Superior temporal gyrus (tissue), 1 donor: ENCODE data around the gene TLX3.
"Not testable (repeated sequence)": the region's sequence is repeated elsewhere in the genome, so short reads cannot be mapped to it uniquely, and the experiment has no call there.

Experiments used
- DNase-seq: peaks from one replicate; pipeline ENCODE4 v3.0.0-alpha.2; 2016; ENCODE audit errors: extremely low spot score

TLX3 gene

DNA sequence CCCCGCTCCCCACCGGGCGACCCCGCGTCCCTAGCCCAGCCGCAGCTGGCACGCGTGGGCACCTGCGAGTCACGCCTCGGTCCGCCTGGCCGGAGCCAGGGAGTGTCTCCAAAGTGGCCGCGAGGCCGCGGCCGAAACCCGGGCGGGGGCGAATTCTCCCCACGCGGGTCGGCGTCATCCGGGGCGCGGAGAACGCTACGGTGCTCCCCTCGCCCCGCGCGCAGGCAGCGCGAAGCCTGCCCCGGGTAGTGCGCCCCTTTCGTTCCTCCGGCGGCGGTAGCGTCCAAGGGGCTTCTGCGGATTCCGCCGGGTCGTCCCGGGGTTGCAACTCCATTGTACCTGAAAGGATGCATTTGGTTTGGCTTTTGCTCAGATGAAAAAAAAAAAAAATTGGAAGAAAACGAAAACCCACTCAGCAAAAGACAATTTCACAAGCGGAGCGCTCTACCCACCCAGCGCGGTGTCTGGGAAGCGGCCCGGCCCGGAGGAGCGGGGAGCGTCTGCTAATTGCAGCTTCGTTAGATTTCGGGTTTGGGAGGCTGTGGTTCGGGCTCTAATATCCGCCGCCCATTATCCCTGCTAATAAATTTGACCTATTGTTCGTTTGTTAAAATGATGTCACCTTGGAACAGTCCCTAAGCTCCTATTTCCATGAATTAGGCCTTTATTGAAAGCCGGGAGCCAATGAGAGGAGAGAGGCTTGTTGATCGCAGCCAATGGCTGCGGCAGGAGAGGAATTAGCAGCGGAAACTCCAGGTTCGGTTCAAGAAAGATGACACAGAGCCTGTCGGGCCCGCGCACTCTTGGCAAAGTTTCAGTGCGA is at the start of gene TLX3:
TLX3 (plus strand) TSS at position 796 of the 823 bp plus-strand sequence. CDS start 118 bp downstream, outside the sequence.
- no peak for DNase-seq

DNA sequence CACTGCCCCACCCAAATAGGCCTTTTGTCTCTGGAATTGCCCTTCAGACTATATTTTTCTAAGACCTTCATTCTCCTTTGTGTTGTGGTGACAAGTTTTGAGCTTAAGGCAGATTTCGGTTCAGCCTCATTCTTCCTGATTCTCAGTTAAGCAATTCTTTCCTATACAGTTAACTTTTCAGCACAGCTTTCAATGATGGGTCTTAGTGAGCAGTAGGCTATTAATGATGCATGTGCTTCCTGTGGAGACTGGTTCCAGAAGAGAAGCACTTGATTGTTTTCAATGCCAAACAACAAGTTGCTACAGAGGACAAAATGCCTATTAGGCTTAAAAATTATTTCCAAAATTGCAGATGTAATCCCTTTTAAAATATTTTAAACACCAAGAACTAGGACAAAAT is 47.7 kb upstream of the TLX3 start:
- DNase-seq = no peak

DNA sequence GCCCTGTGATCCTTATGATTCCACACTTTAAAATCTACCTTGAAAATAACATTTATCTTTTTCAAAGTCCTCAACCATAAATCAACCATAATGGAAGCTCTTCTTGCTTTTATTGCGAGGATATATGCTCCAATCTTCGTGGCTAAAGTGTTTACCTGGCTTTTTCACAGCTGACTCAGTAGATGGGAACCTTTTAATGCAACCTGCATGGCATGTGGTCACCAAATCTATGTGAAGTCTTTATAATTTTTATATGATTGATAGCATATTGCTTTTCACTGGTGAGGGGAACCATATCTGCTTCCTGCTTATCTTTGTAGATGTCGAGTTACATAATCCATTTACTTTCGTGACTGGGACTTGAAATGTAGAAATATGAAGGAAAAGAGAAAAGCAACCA is 47.1 kb upstream of the TLX3 start:
- DNase-seq = no peak

DNA sequence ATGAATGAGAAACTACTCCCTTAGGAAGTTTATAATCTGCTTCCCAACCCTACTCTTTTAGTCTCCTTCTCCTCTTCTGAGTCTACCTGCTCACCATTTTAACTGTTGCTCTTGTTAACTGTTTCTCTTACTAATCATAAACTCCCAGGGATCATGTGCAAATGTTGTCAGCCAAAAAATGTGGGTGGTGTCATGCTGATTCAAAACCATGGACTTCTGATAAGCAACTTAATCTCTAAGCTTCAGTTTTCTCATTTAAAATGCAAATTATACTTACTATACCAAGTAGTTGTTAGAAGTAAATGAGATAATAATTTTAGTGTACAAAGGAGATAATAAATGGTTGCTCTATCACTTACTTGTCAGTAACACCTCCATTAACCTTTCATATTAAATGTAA is 45.9 kb upstream of the TLX3 start:
- DNase-seq = no peak

DNA sequence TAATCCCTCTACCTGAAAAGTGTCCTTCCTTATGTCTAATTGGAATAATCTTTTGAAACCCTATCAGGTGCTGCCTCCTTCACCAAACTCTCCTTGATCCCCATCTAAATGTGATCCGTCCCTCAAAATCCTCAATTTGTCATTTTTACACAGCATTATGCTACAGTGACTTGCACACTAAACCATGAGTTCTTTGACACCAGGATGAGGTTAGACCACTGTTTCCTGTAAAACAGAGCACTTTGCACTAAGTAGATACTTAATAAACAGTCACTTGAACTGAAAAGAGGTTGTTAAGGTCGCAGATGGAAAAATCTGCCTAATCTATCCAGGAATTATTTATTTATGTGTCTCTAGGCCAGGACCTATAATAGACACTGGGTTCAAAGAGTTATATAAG is 44.2 kb upstream of the TLX3 start:
- DNase-seq = no peak

DNA sequence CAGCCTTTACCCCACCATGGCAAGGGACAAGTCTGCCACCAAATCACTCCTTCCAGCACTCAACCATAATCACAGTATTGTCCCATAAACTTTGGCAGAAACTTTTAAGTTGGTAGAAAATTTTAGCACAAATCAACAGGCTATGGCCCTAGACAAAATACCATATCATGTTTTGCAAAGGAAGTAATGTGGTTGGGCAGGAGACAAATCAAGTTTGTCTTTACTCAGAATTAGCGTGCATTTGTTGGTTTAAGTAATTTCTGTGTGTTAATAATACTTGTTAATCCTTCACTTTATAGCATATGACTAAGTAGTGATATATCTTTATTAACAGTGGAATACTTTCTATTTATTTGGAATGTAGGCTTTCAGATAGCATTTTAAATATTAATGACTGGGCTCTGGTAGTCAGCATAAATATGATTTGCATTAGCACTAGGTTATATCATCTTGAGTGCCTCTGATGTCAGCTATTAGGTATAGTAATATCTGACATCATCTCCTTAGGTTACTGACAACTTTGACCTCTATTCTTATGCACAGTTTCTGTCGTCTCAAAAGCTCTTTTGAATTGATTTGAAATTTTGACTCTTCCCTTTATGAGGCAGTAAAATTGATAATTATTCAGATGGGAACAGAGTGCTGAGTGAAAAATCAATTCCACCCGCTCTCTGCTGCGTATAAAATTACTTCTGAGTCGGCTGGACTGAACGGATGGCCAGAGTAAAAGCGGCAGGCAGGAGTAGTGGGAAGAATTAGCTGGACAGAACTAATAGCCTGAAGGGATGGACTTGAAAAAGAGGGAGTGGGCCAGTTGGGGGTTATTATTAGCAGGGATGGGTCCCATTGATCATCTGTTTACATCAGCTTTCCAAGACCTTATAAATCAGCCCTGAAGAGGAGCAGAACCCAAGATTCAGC is 40.1 kb upstream of the TLX3 start:
- no peak for DNase-seq

DNA sequence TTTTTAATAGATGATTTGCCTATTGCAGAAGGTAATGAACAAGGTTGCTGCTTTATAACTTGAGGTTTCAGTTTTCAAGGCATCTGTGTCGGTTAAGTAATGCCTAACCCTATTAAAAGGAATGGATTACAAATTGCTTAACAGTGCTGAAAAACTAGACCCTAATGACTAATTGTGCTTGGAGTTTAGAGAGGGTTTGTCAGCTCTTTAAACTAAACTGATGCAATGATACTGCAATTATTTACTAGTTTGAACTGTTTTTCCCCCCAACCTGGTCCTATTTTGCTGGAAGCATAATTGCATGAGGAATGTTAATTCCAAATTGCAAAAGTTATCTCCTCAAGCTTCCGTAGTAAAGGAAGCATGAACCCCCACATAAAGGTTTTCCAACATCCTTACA is 39.3 kb upstream of the TLX3 start:
- DNase-seq = no peak

DNA sequence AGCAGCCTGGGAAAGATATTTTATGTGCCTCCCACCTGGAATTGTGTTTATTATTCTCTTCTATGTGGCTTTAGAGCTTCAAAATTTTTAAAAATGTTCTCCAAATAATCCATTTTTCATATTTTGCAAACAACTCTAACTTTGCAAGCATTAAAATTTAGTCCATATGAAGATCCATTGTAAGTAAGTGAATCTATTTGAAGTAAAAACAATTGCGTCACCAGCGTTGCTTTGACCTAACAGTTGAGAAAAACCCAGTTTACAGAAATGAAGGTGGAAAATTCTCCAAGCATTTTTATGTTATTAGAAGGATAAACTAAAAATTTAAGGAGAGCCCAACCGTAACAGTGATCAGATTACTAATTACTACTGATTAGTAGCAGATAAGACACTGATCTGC is 38.9 kb upstream of the TLX3 start:
- no peak for DNase-seq

DNA sequence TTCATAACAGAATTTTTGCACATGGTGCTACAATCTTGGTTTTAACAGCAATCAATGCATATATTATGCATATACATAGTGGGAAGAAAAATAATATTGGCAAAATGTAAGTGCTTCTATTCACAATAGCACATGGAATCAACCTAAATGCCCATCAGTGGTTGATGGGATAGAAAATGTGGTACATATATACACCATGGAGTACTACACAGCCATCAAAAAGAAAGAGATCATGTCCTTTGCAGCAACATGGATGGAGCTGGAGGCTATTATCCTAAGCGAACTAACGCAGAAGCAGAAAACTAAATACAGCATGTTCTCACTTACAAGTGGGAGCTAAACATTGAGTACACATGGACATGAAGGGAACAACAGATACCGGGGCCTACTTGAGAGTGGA is 37.2 kb upstream of the TLX3 start:
- no peak for DNase-seq

DNA sequence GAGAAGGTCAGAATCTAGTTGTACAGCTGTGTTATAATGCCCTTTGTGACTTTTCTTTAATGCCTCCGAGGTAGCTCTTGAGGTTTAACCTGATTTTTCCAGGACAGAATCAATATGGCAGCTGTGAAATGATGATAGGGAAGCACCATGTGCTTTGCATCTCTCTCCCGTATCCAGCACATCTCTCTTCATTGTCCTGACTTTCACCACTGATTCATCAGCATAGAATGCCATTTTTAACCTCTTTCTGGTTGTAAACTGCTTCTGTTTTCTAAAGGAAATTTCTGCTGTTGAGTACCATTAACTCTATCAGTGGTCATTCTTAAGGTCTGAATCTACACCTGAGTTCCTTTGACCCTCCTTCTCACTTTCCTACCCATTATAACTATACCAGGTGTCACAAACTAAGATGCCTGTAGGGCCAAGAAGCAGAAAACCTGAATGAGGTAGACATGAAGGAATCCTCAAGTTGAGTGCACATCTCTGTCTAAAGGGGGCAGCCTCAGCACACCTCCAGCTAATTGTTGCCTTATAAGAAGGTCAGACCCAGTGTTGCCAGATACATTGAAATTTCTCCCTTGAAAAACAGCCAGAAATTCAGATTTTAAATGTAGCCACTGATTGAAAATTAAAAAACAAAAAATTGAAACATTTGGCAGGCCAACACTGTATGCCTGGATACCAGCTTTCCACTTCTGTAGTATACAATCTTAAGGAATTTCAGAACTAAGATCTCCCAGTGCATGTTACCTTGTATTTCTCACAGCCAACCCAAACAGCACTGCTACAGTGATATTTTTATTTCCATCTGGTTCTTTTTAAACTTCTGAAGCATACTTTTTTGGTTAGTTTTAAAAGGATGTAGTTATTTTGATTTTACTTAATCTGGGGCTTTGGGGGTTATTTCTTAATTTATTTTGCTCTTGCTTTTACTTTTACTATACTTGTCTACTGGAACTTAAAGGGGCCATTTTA is 35.8 kb upstream of the TLX3 start:
- DNase-seq = no peak

DNA sequence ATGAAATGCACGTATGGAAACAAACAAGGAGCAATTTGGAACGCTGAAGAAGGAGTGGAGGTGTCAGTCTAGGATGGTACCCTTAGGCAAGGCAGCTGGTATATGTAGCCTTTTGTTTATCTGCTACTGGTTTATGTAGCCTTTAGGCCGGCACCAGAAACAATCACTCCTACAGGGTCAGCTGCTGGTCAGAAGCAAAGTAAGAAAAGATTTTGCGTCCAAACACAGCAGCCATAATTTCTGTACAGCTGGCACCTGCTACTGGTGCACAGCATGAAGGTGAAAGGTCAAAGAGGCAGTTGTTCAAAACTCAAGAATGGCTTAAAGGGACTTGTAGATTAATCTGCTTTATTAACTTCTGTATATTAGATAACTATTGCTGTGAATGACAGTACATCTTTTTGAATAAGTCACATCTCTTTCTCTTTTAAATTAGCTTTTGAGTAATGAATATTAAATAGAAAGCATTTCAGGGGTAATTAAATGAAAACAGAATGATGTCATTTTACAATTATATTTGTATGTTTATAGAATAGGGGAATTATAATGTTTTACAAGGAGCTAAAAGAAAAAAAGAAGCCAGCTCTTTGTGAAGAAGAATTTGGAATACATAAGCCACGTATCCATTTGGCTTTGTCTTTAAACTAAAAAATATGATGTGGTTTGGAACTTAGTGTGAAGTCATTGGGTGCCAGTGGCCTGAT is 33.1 kb upstream of the TLX3 start:
- DNase-seq = no peak

DNA sequence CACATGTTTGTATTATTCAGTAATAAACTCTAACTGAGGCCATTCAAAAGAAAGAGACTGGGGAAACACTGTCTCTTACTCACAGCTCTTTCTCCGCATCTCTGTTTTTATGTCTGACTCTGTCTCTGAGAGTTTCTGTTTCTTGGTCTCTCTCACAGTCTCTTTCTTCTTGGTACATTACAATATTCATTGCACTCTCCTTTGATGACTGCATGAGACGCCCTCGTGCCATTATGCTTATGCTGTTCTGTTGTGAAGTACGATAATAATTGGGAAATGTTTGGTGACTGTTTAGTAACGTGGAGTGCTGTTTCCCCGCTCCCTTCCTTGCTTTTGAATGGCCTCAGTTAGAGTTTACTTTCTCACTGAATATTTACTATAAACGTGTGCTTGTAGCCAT is 25.3 kb upstream of the TLX3 start:
- no peak for DNase-seq

DNA sequence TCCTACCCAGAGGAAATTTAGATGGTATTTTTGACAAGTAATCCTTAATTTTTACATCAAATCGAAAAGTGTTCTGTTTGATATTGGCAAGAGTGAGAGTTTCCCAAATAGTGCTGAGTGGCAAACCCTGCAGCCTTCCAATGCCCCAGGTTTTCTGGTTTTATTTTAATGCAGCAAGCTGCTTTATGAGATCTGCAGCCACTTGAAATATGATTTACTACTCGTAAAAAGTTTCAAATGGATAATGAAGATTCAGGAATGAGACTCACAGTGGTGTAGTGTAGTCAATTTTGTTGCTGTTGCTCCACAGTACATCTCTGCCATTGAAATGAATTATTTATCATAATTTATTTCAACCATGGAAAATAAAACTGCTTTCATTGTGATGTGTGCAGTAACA is 23.6 kb upstream of the TLX3 start:
- no peak for DNase-seq

DNA sequence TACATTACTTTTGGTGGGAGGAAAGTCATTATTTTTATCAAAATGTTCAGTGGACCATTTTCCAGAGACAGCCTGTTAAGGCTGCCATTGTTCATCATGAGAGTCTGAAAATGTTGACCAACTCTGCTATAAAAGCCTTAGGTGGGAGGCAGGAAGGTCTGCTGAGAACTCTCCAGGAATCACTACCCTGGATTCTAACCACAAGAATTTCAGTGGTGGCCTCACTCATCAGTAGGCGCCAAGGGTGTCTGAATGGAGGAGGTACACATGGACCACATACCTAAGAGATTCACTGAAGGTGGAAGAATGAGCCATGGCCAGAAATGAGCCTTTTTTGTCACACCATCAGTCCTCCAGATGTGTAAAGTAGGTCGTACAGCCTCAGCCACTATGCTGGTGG is 21.0 kb upstream of the TLX3 start:
- no peak for DNase-seq

DNA sequence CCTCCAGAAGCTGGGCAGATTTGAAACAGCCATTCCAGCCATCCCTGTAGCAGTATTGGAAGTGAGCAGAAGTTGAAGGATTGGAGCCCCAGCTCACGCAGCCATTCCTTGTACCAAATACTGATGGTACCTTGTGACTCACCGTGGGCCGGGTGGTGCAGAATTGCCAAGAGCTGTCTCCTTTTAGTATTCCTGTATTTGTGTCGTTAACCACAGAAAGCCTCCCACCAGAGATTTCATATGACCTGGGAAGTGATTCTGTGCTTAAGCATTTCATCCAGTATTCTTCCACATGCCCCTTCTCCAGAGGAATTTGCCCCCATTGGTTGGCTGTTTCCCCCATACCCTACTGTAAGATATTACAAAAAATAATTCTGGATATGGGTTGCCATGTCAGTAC is 17.7 kb upstream of the TLX3 start:
- DNase-seq = no peak

DNA sequence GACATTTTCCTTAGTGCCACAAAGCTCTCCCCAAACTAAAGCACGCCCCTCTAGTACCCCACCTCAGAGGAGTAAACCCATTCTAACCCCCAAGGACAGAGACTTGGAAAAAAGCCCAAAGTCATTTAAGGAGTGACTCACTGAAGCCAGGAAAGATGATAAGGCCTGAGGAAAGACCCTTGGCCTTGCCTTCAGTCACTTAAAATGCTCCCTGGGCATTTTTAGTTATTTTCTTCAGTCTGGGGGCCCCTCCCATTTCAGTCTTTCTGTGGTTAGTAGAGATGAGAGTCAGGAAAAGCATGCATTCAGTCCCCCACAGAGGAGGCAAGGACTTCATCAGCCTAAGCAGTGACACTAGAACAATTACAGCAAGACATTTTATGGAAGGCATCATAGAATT is 13.7 kb upstream of the TLX3 start:
- no peak for DNase-seq

DNA sequence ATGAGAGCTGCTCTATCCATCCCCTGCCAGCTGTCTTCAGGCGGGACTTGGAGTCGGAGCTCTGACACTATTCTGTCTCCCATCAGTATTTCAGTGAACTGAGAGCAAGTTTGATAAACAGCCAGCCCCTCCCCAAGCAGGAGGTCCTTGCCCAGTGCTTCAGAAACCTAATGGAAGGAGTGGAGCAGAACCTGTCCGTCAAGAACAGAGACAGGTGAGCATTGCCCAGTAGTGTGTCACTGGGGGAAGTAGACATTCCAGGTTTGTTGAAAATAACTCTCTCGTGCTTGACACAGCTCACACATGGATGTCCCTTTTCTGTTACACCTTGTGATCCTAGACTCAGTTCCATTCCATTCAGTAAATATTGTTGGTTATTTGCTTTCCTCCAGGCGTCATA is 13.2 kb upstream of the TLX3 start:
- DNase-seq = no peak

DNA sequence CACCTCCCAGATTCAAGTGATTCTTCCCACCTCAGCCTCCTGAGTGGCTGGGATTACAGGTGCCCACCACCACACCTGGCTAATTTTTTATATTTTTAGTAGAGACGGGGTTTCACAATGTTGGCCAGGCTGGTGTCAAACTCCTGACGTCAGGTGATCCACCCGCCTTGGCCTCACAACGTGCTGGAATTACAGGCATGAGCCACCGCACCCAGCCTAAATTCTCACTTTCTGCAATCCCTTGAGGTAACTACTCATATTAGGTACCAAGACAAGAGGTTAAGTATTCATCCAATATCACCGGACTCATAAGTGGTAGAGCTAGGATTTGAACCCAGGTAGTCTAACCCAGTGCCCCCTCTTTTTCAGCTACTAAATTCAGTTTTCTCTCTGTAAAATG is 11.1 kb upstream of the TLX3 start:
- not testable (repeated sequence) for DNase-seq

DNA sequence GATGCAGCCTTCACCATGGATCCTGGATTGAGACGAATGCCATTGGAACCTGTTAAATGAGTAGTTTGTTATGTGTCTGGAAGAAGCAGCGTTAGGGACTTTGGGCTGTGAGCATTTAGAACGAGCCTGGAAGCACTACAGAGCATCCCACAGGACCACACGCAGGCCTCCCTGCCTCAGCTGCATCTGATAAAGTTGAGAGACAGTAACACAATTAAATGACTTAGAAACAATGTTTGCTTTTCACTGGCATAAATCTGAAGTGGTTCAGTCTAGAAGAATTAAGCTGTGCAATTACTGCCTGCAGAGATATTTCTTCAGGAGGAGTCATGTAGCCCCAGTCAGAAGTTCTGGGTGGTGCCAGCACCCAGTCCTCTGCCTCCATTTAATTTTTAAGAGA is 9.8 kb upstream of the TLX3 start:
- no peak for DNase-seq

DNA sequence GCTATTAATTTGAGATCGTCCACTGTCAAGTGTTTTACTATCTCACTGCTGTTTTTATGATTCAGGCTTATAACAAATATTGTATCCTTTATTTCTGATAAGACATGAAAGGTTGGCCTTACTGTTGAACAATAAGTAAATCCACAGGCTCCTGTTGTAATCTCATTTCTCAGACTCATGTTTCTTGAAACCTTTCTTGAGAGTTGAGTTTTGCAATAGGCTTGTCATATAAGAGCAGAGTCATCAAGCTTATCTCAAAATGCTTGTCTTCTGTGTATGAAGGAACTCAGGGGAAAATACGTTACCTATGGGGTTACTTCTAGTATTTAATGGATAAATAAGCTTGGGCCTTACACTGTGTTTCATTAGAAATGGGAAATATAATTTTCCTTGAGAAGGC is 9.2 kb upstream of the TLX3 start:
- no peak for DNase-seq

DNA sequence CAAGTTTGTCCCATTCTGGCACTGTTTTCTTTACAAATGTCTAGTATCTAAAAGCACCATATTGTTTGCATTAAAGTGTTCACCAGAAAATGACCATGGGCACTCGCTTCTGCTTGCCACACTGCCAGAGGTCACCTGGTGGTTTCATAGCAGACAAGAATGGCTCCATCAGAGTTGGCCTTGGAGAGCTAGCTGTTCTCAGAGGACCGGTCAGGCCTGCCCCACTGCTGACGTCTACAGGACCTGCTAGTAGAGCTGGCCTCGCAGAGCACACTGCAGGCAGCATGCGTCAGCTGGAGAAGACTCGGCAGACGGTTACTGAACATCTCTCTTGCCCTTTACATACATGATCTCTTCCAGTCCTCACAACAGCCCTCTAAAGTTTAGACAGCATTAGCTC is 8.7 kb upstream of the TLX3 start:
- DNase-seq = no peak
